ENCODE data around the gene NCK1.
A peak's percentile ranks its signal among the peaks of the same experiment; 100 is the strongest.

Gene NCK1

DNA sequence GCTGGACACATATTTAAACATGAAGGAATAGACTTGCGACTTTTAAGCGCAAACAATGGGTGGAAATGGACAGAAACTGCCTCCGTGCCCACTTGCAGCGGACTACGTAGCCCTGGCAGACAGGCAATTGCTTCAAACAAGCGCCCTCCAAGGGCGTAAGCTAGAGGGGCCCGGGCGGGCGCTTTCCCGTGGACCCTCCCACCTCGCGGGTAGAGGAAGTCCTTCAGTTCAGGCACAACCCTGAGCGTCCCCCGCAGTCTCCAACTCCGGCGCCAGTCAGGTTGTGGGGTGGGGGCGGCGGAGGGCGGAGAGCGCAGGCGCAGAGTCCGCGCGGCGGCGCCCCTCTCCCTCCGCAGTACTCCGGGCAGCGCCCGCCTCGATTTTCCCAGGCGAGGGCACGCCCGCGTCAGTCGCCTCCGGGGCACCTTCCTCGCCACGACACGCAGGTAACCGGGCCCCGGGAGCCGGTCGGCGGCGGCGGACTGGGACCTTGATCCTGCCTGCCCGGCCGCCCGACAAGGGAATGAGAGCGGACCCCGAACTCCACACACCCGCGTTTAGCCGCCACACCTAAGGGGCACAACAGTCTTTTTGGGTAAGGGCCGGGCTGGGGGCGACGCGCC is 43.1 kb upstream of the NCK1 start, which contains the start of gene SLC35G2:
TSS of gene SLC35G2 (plus strand) at position 358 of the 623 bp plus-strand sequence. CDS start 35,335 bp downstream, outside the sequence.
- H4K20me1 ChIP-seq (ENCODE audit: low read depth, low read length): no peaks in the 10 kb centered on the region
- H2AFZ ChIP-seq (ENCODE audit: low read depth, low read length, severe bottlenecking): peak within 1 kb of the TSS; percentile 39
- H3K27ac ChIP-seq (ENCODE audit: low read depth, low read length): no peak within 1 kb of the TSS
- H3K9ac ChIP-seq (ENCODE audit: low read length): no peak within 1 kb of the TSS
- peak within 1 kb of the TSS; percentile 39 for H3K4me2 ChIP-seq (ENCODE audit: low read depth, low read length, poor library complexity, severe bottlenecking)
- H3F3A ChIP-seq (ENCODE audit: insufficient read depth): no peaks in the 10 kb centered on the region
- peak within 1 kb of the TSS; percentile 34 for H3K4me3 ChIP-seq (ENCODE audit: insufficient read depth, low read length, poor library complexity, severe bottlenecking)
- H3K36me3 ChIP-seq (ENCODE audit: low read length): no peaks in the 10 kb centered on the region
- no peaks in the 10 kb centered on the region for H3K27me3 ChIP-seq (ENCODE audit: low read length)
- H3K9me3 ChIP-seq (ENCODE audit: insufficient read depth, low read length): no peaks in the 10 kb centered on the region
- H3K79me2 ChIP-seq (ENCODE audit: insufficient read depth, low read length): no peaks in the 10 kb centered on the region
- no peaks in the 10 kb centered on the region for H3K9me2 ChIP-seq (replicated peaks; ENCODE audit: insufficient read depth, low read length)
- TF ChIP-seq EZH2phosphoT487 (conservative IDR thresholded peaks at IDR 0.05; ENCODE audit: low read length): no peak
- TF ChIP-seq, protein P1, sequence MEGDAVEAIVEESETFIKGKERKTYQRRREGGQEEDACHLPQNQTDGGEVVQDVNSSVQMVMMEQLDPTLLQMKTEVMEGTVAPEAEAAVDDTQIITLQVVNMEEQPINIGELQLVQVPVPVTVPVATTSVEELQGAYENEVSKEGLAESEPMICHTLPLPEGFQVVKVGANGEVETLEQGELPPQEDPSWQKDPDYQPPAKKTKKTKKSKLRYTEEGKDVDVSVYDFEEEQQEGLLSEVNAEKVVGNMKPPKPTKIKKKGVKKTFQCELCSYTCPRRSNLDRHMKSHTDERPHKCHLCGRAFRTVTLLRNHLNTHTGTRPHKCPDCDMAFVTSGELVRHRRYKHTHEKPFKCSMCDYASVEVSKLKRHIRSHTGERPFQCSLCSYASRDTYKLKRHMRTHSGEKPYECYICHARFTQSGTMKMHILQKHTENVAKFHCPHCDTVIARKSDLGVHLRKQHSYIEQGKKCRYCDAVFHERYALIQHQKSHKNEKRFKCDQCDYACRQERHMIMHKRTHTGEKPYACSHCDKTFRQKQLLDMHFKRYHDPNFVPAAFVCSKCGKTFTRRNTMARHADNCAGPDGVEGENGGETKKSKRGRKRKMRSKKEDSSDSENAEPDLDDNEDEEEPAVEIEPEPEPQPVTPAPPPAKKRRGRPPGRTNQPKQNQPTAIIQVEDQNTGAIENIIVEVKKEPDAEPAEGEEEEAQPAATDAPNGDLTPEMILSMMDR (IDR thresholded peaks at IDR 0.05; ENCODE audit: insufficient read depth, low read length, poor library complexity, severe bottlenecking): no peak

DNA sequence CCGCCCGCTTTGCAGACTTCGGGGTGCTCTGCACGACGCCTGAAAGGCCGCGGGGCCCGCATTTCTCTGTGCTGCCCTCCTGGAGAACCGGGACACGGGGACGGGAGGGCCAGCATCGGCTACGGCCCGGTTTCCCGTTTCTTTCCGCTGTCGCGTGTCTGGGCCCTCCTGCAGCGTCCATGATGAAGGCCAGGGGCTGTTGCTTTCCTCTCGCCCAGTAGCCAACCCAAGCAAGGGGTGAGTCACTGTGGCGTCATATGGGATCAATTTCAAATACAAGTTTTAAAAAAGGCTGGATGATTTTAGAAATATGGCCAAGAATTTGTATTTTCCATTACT is 42.6 kb upstream of the NCK1 start:
- no peak overlapping the region for H3K27ac ChIP-seq (ENCODE audit: low read depth, low read length)
- H3K79me2 ChIP-seq (ENCODE audit: insufficient read depth, low read length): no peaks in the 10 kb centered on the region
- H3K9ac ChIP-seq (ENCODE audit: low read length): no peak overlapping the region

DNA sequence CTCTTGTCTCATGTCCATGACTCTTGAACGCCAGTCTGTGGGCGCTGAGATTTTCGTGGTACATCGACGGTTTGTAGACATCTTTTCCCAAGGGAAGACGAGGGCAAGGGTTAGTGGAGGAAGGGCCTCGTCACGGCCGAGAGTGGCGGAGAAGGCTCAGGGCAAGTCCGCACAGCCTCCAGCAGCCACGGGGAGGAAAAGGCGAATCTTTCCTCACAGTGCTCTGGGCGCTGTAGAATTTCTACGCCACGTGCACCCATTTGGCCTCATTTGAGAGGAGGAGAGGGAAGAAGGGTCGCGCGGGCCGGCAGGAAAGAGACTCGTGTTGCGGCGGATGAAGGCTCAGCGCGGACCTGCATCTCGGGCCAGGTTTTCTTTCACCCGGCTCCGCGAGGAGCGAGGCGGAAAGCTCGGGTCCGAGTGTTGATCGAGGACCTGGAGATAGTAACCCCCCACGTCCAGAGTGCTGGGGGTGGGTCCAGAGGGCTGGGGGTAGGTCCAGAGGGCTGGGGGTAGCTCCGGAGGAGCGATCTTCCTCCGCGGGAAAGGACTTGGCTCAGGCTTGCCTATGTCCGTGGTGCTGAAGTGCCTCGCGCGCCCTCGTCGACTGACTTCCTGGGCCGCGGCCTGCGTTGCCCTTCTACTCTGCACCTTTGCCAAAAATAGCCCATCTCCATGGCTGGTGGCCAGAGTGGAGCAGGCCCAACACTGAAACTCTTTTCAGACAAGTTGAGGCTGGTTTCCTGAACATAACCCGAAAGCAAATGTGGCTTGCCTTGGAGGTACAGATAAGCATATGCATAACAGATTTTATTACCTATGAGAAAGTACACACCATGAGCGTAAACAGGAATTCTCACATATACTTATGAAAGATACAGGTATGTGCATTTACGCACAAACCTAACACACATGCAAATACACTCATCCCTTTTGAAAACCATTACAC is 42.0 kb upstream of the NCK1 start:
- H3K9me2 ChIP-seq (replicated peaks; ENCODE audit: insufficient read depth, low read length): no peaks in the 10 kb centered on the region
- no peak overlapping the region for H2AFZ ChIP-seq (ENCODE audit: low read depth, low read length, severe bottlenecking)
- H3K9me3 ChIP-seq (ENCODE audit: insufficient read depth, low read length): no peaks in the 10 kb centered on the region
- H4K20me1 ChIP-seq (ENCODE audit: low read depth, low read length): no peaks in the 10 kb centered on the region
- no peaks in the 10 kb centered on the region for H3K27me3 ChIP-seq (ENCODE audit: low read length)
- no peak overlapping the region for H3K9ac ChIP-seq (ENCODE audit: low read length)
- H3F3A ChIP-seq (ENCODE audit: insufficient read depth): no peaks in the 10 kb centered on the region
- no peaks in the 10 kb centered on the region for H3K79me2 ChIP-seq (ENCODE audit: insufficient read depth, low read length)
- H3K27ac ChIP-seq (ENCODE audit: low read depth, low read length): no peak overlapping the region
- H3K36me3 ChIP-seq (ENCODE audit: low read length): no peaks in the 10 kb centered on the region
- TF ChIP-seq, protein P1 (IDR thresholded peaks at IDR 0.05; ENCODE audit: insufficient read depth, low read length, poor library complexity, severe bottlenecking): no peak
- no peak overlapping the region for H3K4me2 ChIP-seq (ENCODE audit: low read depth, low read length, poor library complexity, severe bottlenecking)
- no peak overlapping the region for H3K4me3 ChIP-seq (ENCODE audit: insufficient read depth, low read length, poor library complexity, severe bottlenecking)

More for the DNA sequence above, 42.6 kb upstream of the NCK1 start:
- TF ChIP-seq, protein P1 (IDR thresholded peaks at IDR 0.05; ENCODE audit: insufficient read depth, low read length, poor library complexity, severe bottlenecking): no peak
- peak overlapping the region; percentile 39 for H3K4me2 ChIP-seq (ENCODE audit: low read depth, low read length, poor library complexity, severe bottlenecking)
- no peaks in the 10 kb centered on the region for H3K36me3 ChIP-seq (ENCODE audit: low read length)
- no peak overlapping the region for H2AFZ ChIP-seq (ENCODE audit: low read depth, low read length, severe bottlenecking)
- H3K9me3 ChIP-seq (ENCODE audit: insufficient read depth, low read length): no peaks in the 10 kb centered on the region
- no peaks in the 10 kb centered on the region for H3K27me3 ChIP-seq (ENCODE audit: low read length)
- no peak overlapping the region for H3K4me3 ChIP-seq (ENCODE audit: insufficient read depth, low read length, poor library complexity, severe bottlenecking)
- no peaks in the 10 kb centered on the region for H3K9me2 ChIP-seq (replicated peaks; ENCODE audit: insufficient read depth, low read length)
- H3F3A ChIP-seq (ENCODE audit: insufficient read depth): no peaks in the 10 kb centered on the region
- H4K20me1 ChIP-seq (ENCODE audit: low read depth, low read length): no peaks in the 10 kb centered on the region
